ENCODE measurements around the gene SRM. TPM values are rescaled to one million over a fixed set of nuclear protein-coding genes. Genes with fewer than 3 reads are reported as not detected.

The SRM gene
- total RNA-seq, 4 donors from 2014 or later: 15.5 to 86.3 (median 42.8) TPM

DNA sequence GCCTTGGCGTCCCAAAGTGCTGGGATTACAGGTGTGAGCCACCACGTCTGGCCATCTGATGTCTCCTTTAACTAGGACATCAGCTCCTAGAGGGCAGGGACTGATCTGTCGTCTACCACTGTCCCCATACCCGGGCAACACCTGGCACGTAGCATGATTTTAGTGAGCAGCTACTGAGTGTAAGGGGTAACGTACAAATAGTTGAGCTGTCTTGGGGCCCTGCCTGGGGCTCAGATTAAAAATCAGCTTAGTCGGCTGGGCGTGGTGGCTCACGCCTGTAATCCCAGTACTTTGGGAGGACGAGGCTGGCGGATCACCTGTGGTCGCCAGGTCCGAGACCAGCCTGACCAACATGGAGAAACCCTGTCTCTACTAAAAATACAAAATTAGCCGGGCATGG is 1.8 kb downstream of the SRM start:
- Histone ChIP-seq H3K4me1 (peaks cover 5 to 9% of the 10 kb centered on the region in 2 donors), H3K36me3 (no peaks in the 10 kb centered on the region), H3K27me3 (no peaks in the 10 kb centered on the region), H3K4me3 (no peak overlapping the region), H3K27ac (no peak overlapping the region), H3K9me3 (no peaks in the 10 kb centered on the region)
- intact Hi-C loops (cut with DNase I; ENCODE audit: low total_unique reads): no loop called here
- no peak for TF ChIP-seq POLR2A (IDR thresholded peaks at IDR 0.05)
- TF ChIP-seq, protein P1, sequence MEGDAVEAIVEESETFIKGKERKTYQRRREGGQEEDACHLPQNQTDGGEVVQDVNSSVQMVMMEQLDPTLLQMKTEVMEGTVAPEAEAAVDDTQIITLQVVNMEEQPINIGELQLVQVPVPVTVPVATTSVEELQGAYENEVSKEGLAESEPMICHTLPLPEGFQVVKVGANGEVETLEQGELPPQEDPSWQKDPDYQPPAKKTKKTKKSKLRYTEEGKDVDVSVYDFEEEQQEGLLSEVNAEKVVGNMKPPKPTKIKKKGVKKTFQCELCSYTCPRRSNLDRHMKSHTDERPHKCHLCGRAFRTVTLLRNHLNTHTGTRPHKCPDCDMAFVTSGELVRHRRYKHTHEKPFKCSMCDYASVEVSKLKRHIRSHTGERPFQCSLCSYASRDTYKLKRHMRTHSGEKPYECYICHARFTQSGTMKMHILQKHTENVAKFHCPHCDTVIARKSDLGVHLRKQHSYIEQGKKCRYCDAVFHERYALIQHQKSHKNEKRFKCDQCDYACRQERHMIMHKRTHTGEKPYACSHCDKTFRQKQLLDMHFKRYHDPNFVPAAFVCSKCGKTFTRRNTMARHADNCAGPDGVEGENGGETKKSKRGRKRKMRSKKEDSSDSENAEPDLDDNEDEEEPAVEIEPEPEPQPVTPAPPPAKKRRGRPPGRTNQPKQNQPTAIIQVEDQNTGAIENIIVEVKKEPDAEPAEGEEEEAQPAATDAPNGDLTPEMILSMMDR (IDR thresholded peaks at IDR 0.05): no peak
- no peak for DNase-seq

DNA sequence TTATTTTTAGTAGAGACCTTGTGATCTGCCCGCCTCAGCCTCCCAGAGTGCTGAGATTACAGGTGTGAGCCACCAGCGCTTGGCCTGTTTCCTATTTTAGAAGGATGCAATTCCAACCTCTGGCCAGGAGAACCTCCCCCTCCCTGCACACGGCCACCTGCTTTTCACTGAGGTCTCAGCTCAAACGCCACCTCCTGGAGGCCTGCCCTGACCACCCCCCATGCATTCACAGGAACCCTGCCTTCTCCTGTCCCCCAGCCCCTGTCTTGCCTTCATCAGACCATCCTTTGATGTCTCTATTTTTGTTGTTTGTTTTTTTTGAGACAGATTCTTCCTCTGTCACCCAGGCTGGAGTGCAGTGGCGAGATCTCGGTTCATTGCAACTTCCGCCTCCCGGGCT is 2.3 kb downstream of the SRM start:
- Histone ChIP-seq H3K27ac (no peak overlapping the region), H3K36me3 (no peaks in the 10 kb centered on the region), H3K9me3 (no peaks in the 10 kb centered on the region), H3K27me3 (no peaks in the 10 kb centered on the region), H3K4me1 (peaks cover 5 to 9% of the 10 kb centered on the region in 2 donors), H3K4me3 (no peak overlapping the region)
- DNase-seq: no peak
- TF ChIP-seq POLR2A (IDR thresholded peaks at IDR 0.05): no peak
- TF ChIP-seq, protein P1 (IDR thresholded peaks at IDR 0.05): no peak
- intact Hi-C loops (cut with DNase I; ENCODE audit: low total_unique reads): no loop called here

DNA sequence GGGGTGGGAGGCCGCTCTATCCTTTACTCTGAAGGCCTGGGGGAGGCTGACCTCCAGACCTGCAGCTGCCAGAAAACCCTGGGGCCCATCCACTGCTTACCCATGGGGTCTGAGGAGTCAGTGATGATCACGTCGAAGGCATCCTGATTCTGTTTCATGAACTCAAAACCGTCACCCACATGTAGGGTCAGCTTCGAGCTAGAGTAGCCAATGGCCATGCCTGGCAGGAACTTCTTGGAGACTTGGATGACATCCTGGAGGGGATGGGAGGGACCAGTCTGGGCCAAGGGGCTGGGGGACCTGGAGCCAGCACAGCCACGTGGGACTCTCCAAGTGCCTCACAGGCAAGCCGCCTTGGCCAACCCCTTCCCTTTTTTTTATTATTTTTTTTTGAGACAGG is 3.3 kb downstream of the SRM start:
- Histone ChIP-seq H3K4me1 (peaks cover 5 to 9% of the 10 kb centered on the region in 2 donors), H3K27me3 (no peaks in the 10 kb centered on the region), H3K4me3 (no peak overlapping the region), H3K9me3 (no peaks in the 10 kb centered on the region), H3K36me3 (no peaks in the 10 kb centered on the region), H3K27ac (no peak overlapping the region)
- TF ChIP-seq, protein P1 (IDR thresholded peaks at IDR 0.05): no peak
- no peak for TF ChIP-seq POLR2A (IDR thresholded peaks at IDR 0.05)
- DNase-seq: no peak
- intact Hi-C loops (cut with DNase I; ENCODE audit: low total_unique reads): no loop called here

DNA sequence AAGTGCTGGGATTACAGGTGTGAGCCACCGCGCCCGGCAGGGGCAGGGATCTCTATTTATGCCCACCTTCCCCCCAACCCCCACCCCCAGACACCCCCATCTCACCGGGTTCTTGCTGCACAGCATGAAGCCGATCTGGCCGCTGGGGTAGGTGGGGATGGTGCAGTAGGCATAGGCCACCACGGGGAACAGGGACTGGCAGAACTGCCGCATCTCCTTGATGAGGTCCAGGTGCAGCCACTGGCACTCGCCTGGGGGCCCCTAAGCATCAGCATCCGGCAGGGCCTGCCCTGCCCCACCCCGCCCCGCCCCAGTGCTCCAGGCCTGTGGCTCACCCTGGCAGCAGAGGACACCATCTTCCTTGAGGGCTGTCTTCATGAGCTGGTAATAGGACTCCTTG is 4.1 kb downstream of the SRM start:
- Histone ChIP-seq H3K27ac (no peak overlapping the region), H3K9me3 (no peaks in the 10 kb centered on the region), H3K27me3 (no peaks in the 10 kb centered on the region), H3K4me1 (peaks cover under 1 to 9% of the 10 kb centered on the region in 2 donors), H3K4me3 (no peak overlapping the region), H3K36me3 (no peaks in the 10 kb centered on the region)
- intact Hi-C loops (cut with DNase I; ENCODE audit: low total_unique reads): no loop called here
- TF ChIP-seq, protein P1 (IDR thresholded peaks at IDR 0.05): no peak
- TF ChIP-seq POLR2A (IDR thresholded peaks at IDR 0.05): no peak
- no peak for DNase-seq

GRCh38 chr1:11054666-11055065 is 5.2 kb downstream of the SRM start:
- Histone ChIP-seq H3K27me3 (no peaks in the 10 kb centered on the region), H3K27ac (no peak overlapping the region), H3K4me3 (no peak overlapping the region), H3K36me3 (no peaks in the 10 kb centered on the region), H3K9me3 (no peaks in the 10 kb centered on the region), H3K4me1 (peaks cover 0 to 9% of the 10 kb centered on the region in 2 donors)
- intact Hi-C loops (cut with DNase I; ENCODE audit: low total_unique reads): no loop called here
- no peak for DNase-seq
- no peak for TF ChIP-seq POLR2A (IDR thresholded peaks at IDR 0.05)
- TF ChIP-seq, protein P1 (IDR thresholded peaks at IDR 0.05): no peak
